GM15510 (cell line): ENCODE data around the gene SUMO1.

ENCODE experiments used
- POLR2A ChIP-seq: IDR thresholded peaks from 3 replicates; pipeline ENCODE4 v1.6.1; 2011; ENCODE audit warnings: borderline replicate concordance; ENCODE audit not compliant: insufficient read length; ENCODE audit errors: extremely low read depth

The SUMO1 gene

DNA sequence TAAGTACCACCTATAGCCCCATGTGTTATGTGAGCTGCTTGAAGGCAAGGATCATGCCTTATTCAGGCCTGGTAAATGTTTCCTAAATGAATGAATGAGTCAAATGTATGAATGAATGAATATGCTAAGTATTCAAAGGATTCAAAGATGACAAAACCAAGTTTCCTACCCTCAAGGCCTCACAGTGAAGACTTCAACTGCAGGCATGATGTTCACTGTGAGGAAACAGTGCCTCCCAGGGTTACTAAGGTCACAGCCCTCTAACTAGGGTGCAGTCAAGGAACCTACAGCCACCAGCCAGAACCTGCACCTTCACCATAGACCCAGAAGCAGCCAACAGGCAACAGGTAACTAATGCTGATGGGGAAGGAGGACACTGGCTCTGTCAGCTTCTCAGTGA, 69.3 kb downstream of the SUMO1 start:
- no peak for TF ChIP-seq POLR2A

- TF ChIP-seq POLR2A, result no peak
These were observed 72.5 kb downstream of the SUMO1 start for GRCh38 chr2:202165945-202166344.

DNA sequence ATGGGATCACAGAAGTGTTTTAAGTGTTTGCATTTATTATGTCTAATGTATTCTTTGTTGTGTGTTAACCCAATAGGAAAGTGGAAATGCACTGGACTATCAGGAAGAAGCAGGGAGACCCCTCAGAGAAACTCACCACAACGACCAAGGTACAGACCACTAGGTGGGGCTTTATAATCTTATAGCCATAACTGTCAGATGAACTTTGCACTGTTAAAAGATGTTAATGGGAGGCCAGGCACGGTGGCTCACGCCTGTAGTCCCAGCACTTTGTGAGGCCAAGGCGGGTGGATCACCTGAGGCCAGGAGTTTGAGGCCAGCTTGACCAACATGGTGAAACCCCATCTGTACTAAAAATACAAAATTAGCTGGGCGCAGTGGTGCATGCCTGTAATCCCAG, 73.2 kb downstream of the SUMO1 start:
- no peak for TF ChIP-seq POLR2A

- no peak for TF ChIP-seq POLR2A
These were observed 74.0 kb downstream of the SUMO1 start for GRCh38 chr2:202164411-202164810.

DNA sequence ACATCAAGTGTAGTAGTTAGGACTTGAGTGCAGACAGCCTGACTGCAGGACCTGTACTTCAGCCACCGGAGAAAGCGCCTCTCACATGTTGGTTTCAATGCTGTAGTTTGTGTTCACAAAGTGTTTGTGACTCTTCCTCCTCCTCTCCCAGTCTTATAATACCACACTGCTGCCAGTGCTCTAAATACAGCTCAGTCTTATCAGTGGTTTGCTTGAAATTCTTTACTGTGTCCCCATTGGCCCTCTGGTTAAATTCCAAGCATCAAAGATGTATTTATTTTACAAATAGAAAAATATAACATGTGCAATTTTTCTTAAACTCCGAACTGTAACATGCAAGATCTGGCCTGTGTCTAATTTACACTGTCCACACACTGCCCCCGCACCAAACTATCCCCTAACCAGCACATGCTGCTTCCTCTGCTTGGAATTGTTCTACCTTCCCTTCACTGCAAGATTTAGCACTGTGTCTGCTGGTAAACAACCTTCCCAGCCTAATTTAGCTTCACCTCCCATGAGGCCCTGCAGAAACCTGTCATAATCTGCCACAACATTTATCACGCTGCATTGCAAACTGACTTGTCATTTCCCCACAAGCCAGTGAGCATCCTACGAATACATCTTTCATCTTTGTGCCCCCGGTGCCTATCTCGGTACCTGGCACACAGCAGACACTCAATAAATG, 77.1 kb downstream of the SUMO1 start:
- TF ChIP-seq POLR2A, result no peak

DNA sequence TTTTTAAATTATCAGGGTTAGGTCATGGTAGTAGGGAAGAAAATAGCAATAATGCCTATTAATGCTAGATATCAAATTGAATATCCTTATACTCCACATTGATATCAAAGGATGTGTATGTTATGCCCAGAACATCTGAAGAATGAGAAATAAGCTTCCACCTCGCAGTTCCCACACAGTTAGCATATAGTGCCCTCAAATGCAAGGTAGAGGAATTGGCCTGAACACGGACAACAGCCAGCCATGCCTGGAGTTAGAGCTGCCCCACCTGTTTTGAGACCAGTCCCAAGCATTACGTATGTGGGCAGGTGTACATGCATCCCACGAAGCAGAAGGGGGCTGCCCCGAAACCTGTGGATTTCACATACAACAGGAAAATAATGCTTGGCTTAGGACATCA, 79.6 kb downstream of the SUMO1 start:
- TF ChIP-seq POLR2A, result no peak

GRCh38 chr2:202157211-202157990, 81.0 kb downstream of the SUMO1 start:
- no peak for TF ChIP-seq POLR2A
